T-helper 22 cell (primary cell): ENCODE results near the gene DHRS7B.
"Not testable (repeated sequence)": the region's sequence is repeated elsewhere in the genome, so short reads cannot be mapped to it uniquely, and the experiment has no call there.

Source experiments
- DNase-seq: peaks from one replicate; pipeline ENCODE4 v3.0.0-alpha.2; 2020; ENCODE audit warnings: low read depth

Gene DHRS7B

GRCh38 chr17:21177854-21178600, 51.3 kb downstream of the DHRS7B start:
- no peak for DNase-seq

- no peak for DNase-seq
Observed at GRCh38 chr17:21183468-21183867, 56.7 kb downstream of the DHRS7B start.

GRCh38 chr17:21184570-21184969, 57.8 kb downstream of the DHRS7B start:
- no peak for DNase-seq

- DNase-seq = no peak
Observed at GRCh38 chr17:21185061-21185460, 58.3 kb downstream of the DHRS7B start.

GRCh38 chr17:21186399-21187187, 59.8 kb downstream of the DHRS7B start:
- DNase-seq = no peak

GRCh38 chr17:21189361-21189760, 62.6 kb downstream of the DHRS7B start:
- DNase-seq = no peak

GRCh38 chr17:21190078-21190477, 63.3 kb downstream of the DHRS7B start:
- DNase-seq = no peak

- DNase-seq = no peak
Observed at GRCh38 chr17:21191698-21192097, 64.9 kb downstream of the DHRS7B start.

GRCh38 chr17:21192414-21192813, 65.7 kb downstream of the DHRS7B start:
- not testable (repeated sequence) for DNase-seq

GRCh38 chr17:21193031-21193430, 66.3 kb downstream of the DHRS7B start:
- no peak for DNase-seq

- DNase-seq = no peak
Observed at GRCh38 chr17:21194226-21194625, 67.5 kb downstream of the DHRS7B start.

GRCh38 chr17:21194703-21195102, 67.9 kb downstream of the DHRS7B start:
- no peak for DNase-seq

GRCh38 chr17:21196126-21196525, 69.4 kb downstream of the DHRS7B start:
- no peak for DNase-seq

GRCh38 chr17:21198411-21198810, 71.6 kb downstream of the DHRS7B start:
- no peak for DNase-seq

- no peak for DNase-seq
Observed at GRCh38 chr17:21199311-21199710, 72.5 kb downstream of the DHRS7B start.

GRCh38 chr17:21199856-21200255, 73.1 kb downstream of the DHRS7B start:
- DNase-seq = no peak

GRCh38 chr17:21200590-21201297, 74.0 kb downstream of the DHRS7B start:
- no peak for DNase-seq

- DNase-seq = no peak
Observed at GRCh38 chr17:21201298-21201595, 74.5 kb downstream of the DHRS7B start.

- no peak for DNase-seq
Observed at GRCh38 chr17:21201874-21202273, 75.1 kb downstream of the DHRS7B start.

- no peak for DNase-seq
Observed at GRCh38 chr17:21202512-21202911, 75.7 kb downstream of the DHRS7B start.

GRCh38 chr17:21204935-21205334, 78.2 kb downstream of the DHRS7B start:
- no peak for DNase-seq

GRCh38 chr17:21208352-21208751, 81.6 kb downstream of the DHRS7B start:
- no peak for DNase-seq
